ENCODE measurements around the gene YAE1. TPM values are rescaled to one million over a fixed set of nuclear protein-coding genes. Genes with fewer than 3 reads are reported as not detected.
A peak's percentile ranks its signal among the peaks of the same experiment; 100 is the strongest.

The YAE1 gene
- total RNA-seq, 1 donor from 2014 or later = 19.3 TPM

GRCh38 chr7:39560408-39560807 lies 5.8 kb upstream of the YAE1 start:
- Mint-ChIP-seq H3K9me3 (ENCODE audit: unreplicated experiment) (no peaks in the 10 kb centered on the region), H3K4me3 (ENCODE audit: unreplicated experiment) (no peak overlapping the region), H3K4me1 (ENCODE audit: unreplicated experiment) (peaks cover 3% of the 10 kb centered on the region), H3K27me3 (ENCODE audit: unreplicated experiment) (peaks cover 43% of the 10 kb centered on the region), H3K27ac (ENCODE audit: unreplicated experiment) (no peak overlapping the region), H3K36me3 (ENCODE audit: unreplicated experiment) (no peaks in the 10 kb centered on the region)
- DNase-seq (ENCODE audit: extremely low spot score, unreplicated experiment) = no peak
- no peak for TF ChIP-seq CTCF (IDR thresholded peaks at IDR 0.05)

GRCh38 chr7:39560997-39561396 lies 5.2 kb upstream of the YAE1 start:
- H3K27me3 Mint-ChIP-seq (ENCODE audit: unreplicated experiment) = peaks cover 40% of the 10 kb centered on the region

GRCh38 chr7:39565538-39565937 lies 666 bp upstream of the YAE1 start:
- Mint-ChIP-seq H3K36me3 (ENCODE audit: unreplicated experiment) (peaks cover 2% of the 10 kb centered on the region), H3K4me3 (ENCODE audit: unreplicated experiment) (peak overlapping the region; percentile 97), H3K27me3 (ENCODE audit: unreplicated experiment) (peaks cover 8% of the 10 kb centered on the region), H3K27ac (ENCODE audit: unreplicated experiment) (peak overlapping the region; percentile 95), H3K4me1 (ENCODE audit: unreplicated experiment) (peaks cover 23% of the 10 kb centered on the region), H3K9me3 (ENCODE audit: unreplicated experiment) (no peaks in the 10 kb centered on the region)
- no peak for TF ChIP-seq CTCF (IDR thresholded peaks at IDR 0.05)
- DNase-seq (ENCODE audit: extremely low spot score, unreplicated experiment) = no peak

More at GRCh38 chr7:39560997-39561396, 5.2 kb upstream of the YAE1 start:
- DNase-seq (ENCODE audit: extremely low spot score, unreplicated experiment) = no peak
- H3K36me3 Mint-ChIP-seq (ENCODE audit: unreplicated experiment) = no peaks in the 10 kb centered on the region
- H3K9me3 Mint-ChIP-seq (ENCODE audit: unreplicated experiment) = no peaks in the 10 kb centered on the region
- H3K4me1 Mint-ChIP-seq (ENCODE audit: unreplicated experiment) = peaks cover 8% of the 10 kb centered on the region
- TF ChIP-seq CTCF (IDR thresholded peaks at IDR 0.05) = no peak
- no peak overlapping the region for H3K4me3 Mint-ChIP-seq (ENCODE audit: unreplicated experiment)
- H3K27ac Mint-ChIP-seq (ENCODE audit: unreplicated experiment) = no peak overlapping the region

- Mint-ChIP-seq H3K36me3 (ENCODE audit: unreplicated experiment) (peaks cover 8% of the 10 kb centered on the region), H3K4me1 (ENCODE audit: unreplicated experiment) (peaks cover 23% of the 10 kb centered on the region), H3K9me3 (ENCODE audit: unreplicated experiment) (no peaks in the 10 kb centered on the region), H3K27me3 (ENCODE audit: unreplicated experiment) (no peaks in the 10 kb centered on the region), H3K27ac (ENCODE audit: unreplicated experiment) (no peak overlapping the region), H3K4me3 (ENCODE audit: unreplicated experiment) (peak overlapping the region; percentile 97)
- DNase-seq (ENCODE audit: extremely low spot score, unreplicated experiment) = no peak
- TF ChIP-seq CTCF (IDR thresholded peaks at IDR 0.05) = no peak
Observed at GRCh38 chr7:39567294-39567693, 1.1 kb downstream of the YAE1 start.

- peaks cover 25% of the 10 kb centered on the region for H3K36me3 Mint-ChIP-seq (ENCODE audit: unreplicated experiment)
- no peaks in the 10 kb centered on the region for H3K27me3 Mint-ChIP-seq (ENCODE audit: unreplicated experiment)
- H3K4me1 Mint-ChIP-seq (ENCODE audit: unreplicated experiment) = no peaks in the 10 kb centered on the region
- TF ChIP-seq CTCF (IDR thresholded peaks at IDR 0.05) = no peak
- no peak overlapping the region for H3K27ac Mint-ChIP-seq (ENCODE audit: unreplicated experiment)
- H3K4me3 Mint-ChIP-seq (ENCODE audit: unreplicated experiment) = no peak overlapping the region
- DNase-seq (ENCODE audit: extremely low spot score, unreplicated experiment) = no peak
- no peaks in the 10 kb centered on the region for H3K9me3 Mint-ChIP-seq (ENCODE audit: unreplicated experiment)
Observed at GRCh38 chr7:39574673-39575349, 8.6 kb downstream of the YAE1 start.

All from osteocyte (in vitro differentiated cells).